BLaER1 (cell line): ENCODE results near the gene ZDHHC13.

Experiments
- H3K27ac ChIP-seq: shearing (Covaris generic); formaldehyde crosslinking; 2 replicates; pipeline ENCODE4 v1.8.1; 2022
- H3K27me3 ChIP-seq: shearing (Covaris generic); formaldehyde crosslinking; 2 replicates; pipeline ENCODE4 v1.8.1; 2022
- H3K36me3 ChIP-seq: shearing (Covaris generic); formaldehyde crosslinking; 2 replicates; pipeline ENCODE4 v1.8.1; 2022
- H3K4me1 ChIP-seq: shearing (Covaris generic); formaldehyde crosslinking; 2 replicates; pipeline ENCODE4 v1.8.1; 2022
- H3K4me2 ChIP-seq: shearing (Covaris generic); formaldehyde crosslinking; 2 replicates; pipeline ENCODE4 v1.8.1; 2022
- H3K4me3 ChIP-seq: shearing (Covaris generic); formaldehyde crosslinking; 2 replicates; pipeline ENCODE4 v1.8.1; 2022
- H3K9ac ChIP-seq: shearing (Covaris generic); formaldehyde crosslinking; 2 replicates; pipeline ENCODE4 v1.8.1; 2022
- H3K9me3 ChIP-seq: shearing (Covaris generic); formaldehyde crosslinking; 2 replicates; pipeline ENCODE4 v1.8.1; 2022
- H4K20me1 ChIP-seq: shearing (Covaris generic); formaldehyde crosslinking; 2 replicates; pipeline ENCODE4 v1.8.1; 2022
- Cebpa-rat ChIP-seq: shearing (Covaris generic); IDR thresholded peaks from 2 replicates; pipeline ENCODE4 v1.8.1; 2022

The ZDHHC13 gene

DNA sequence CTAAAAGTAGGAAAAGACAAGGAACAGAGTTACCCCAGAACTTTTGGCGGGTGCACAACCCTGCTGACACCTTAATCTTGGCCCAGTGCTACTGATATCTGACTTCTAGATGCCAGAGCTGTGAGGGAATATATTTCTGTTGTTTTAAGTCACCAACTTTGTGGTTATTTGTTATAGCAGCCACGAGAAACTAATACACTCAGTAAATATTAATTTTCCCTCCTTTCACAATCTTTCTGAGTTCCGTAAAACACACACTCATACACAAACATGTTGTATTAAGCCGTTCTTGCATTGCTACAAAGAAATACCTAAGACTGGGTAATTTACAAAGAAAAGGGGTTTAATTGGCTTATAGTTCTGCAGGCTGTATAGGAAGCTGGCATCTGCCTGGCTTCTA is 16.1 kb upstream of the ZDHHC13 start:
- no peak overlapping the region for H3K4me3 ChIP-seq
- H3K9ac ChIP-seq = no peak overlapping the region
- H3K4me2 ChIP-seq = no peak overlapping the region
- H3K9me3 ChIP-seq = no peaks in the 10 kb centered on the region
- no peak for TF ChIP-seq Cebpa-rat
- H4K20me1 ChIP-seq = no peaks in the 10 kb centered on the region
- H3K36me3 ChIP-seq = no peaks in the 10 kb centered on the region
- no peaks in the 10 kb centered on the region for H3K4me1 ChIP-seq
- H3K27ac ChIP-seq = no peak overlapping the region
- H3K27me3 ChIP-seq = no peaks in the 10 kb centered on the region

DNA sequence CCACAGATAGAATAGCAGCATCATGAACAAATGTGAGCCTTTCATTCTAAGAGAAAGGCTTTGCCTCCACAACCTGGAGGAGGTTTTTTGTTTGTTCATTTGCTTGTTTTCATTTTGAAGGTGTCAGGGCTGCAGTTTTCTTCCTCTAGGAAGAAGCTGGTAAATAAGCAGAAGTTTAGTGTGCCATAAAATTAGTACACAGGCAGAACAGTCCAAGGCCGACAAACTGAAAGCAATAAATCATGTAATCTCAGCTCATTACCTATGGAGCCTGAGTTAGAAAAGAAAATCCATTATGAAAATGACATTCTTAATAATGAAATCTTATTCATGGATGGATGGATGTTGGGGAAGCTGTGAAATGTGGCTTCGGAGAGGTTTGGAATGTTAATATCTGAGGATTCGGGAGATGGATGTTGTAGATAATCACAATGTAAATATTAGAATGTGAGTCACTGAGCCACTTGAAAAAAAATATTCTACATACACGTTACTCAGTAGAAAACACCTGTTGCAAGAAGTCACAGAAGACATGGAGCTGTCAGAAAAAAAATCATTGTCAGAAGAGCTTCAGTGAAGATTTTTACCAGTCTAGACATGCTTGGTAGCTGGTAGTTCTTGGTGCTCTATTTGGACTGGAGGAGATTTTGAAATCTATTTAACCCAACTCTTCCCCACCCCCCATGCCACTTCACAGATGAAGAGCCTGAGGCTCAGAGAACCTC is 15.0 kb upstream of the ZDHHC13 start:
- Histone ChIP-seq H4K20me1 (no peaks in the 10 kb centered on the region), H3K4me3 (no peak overlapping the region), H3K9me3 (no peaks in the 10 kb centered on the region), H3K4me2 (no peak overlapping the region), H3K9ac (no peak overlapping the region), H3K27ac (no peak overlapping the region), H3K36me3 (no peaks in the 10 kb centered on the region), H3K4me1 (no peaks in the 10 kb centered on the region), H3K27me3 (no peaks in the 10 kb centered on the region)
- TF ChIP-seq Cebpa-rat = no peak

DNA sequence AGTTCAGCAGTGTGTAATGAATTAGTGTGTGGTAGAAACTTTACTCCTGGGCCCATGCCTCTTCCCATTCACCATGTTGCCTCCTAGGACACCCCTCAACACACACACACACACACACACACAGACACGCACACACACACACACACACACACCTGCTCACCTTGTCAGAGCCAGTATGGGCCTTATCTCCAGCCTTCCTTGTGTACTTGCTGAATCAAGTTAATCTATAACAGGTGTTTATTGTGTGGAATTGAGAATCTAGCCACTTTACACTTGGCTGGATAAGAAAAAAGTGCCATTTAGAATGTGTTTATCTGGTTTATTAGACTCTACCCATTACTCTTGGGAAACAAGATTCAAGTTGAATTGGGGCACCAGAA is 14.5 kb upstream of the ZDHHC13 start:
- no peaks in the 10 kb centered on the region for H3K4me1 ChIP-seq
- no peak overlapping the region for H3K4me3 ChIP-seq
- no peak overlapping the region for H3K27ac ChIP-seq
- no peak overlapping the region for H3K4me2 ChIP-seq
- H4K20me1 ChIP-seq = no peaks in the 10 kb centered on the region
- no peaks in the 10 kb centered on the region for H3K27me3 ChIP-seq
- no peaks in the 10 kb centered on the region for H3K36me3 ChIP-seq
- H3K9me3 ChIP-seq = no peaks in the 10 kb centered on the region
- TF ChIP-seq Cebpa-rat = no peak
- no peak overlapping the region for H3K9ac ChIP-seq

DNA sequence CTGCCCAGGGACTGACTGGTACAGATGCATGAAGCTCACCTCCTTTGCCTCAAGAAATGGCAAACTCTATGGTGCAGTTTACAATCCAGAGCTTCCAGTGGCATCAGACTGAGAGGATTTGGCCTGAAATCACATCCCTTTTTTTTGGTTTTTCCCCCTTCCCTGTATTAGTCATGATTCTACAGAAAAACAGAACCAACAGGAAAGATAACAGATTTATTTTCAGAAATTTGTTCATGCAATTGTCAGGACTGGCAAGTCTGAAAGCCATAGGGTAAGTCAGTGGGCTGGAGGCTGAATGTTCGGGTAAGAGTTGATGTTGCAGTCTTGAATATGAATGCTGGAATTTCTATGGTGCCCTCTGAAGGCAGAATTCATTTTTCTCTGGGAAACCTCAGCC is 12.0 kb upstream of the ZDHHC13 start:
- peaks cover 7% of the 10 kb centered on the region; the same call in 1 of the 2 replicates for H3K4me1 ChIP-seq
- H4K20me1 ChIP-seq = no peaks in the 10 kb centered on the region
- H3K4me2 ChIP-seq = no peak overlapping the region
- no peak overlapping the region for H3K27ac ChIP-seq
- TF ChIP-seq Cebpa-rat = no peak
- H3K9ac ChIP-seq = no peak overlapping the region
- H3K27me3 ChIP-seq = no peaks in the 10 kb centered on the region
- no peak overlapping the region for H3K4me3 ChIP-seq
- no peaks in the 10 kb centered on the region for H3K9me3 ChIP-seq
- H3K36me3 ChIP-seq = no peaks in the 10 kb centered on the region

DNA sequence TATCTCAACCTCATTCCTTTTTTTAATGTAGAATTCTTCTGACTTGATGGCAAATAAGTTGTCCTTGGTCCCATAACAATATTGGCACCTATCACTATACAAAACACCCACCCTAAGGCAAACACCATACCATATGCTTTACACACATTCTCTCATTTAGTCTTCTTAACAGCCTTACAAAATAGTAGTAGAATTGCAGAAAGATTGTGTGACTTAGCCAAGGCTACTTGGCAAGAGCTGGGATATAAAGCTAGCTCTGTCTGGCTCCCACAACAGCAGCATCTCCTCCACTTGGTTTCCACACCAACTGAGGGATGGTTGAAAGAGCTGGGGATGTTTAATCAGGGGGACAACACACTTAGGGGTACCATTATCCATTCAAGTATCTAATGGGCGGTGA is 9.8 kb upstream of the ZDHHC13 start:
- TF ChIP-seq Cebpa-rat = no peak
- Histone ChIP-seq H3K4me3 (no peak overlapping the region), H3K9ac (no peak overlapping the region), H3K27me3 (no peaks in the 10 kb centered on the region), H3K36me3 (no peaks in the 10 kb centered on the region), H3K4me2 (no peak overlapping the region), H4K20me1 (no peaks in the 10 kb centered on the region), H3K27ac (no peak overlapping the region), H3K4me1 (peaks cover 7% of the 10 kb centered on the region; the same call in 1 of the 2 replicates), H3K9me3 (no peaks in the 10 kb centered on the region)

DNA sequence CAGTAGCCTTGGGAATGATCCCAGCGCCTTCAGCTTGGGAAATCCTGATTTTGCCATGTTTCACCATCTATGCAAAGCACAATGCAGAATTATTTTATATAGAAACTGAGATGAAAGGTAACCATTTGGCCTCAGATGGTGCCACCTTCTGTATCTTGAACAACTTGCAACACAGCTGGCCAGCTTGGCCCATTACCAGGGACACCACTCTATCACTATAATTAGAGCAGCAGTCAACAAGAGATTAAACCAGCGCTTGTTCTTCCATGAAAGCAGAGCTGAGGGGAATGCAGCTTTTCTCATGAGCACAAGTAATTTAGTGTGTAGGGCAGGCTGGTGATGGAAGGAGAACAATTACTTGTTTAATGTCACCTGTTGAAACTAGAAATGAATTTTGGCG is 6.7 kb upstream of the ZDHHC13 start:
- Histone ChIP-seq H4K20me1 (no peaks in the 10 kb centered on the region), H3K9me3 (no peaks in the 10 kb centered on the region), H3K4me1 (peaks cover 7% of the 10 kb centered on the region; the same call in 1 of the 2 replicates), H3K4me2 (no peak overlapping the region), H3K27me3 (no peaks in the 10 kb centered on the region), H3K4me3 (no peak overlapping the region), H3K9ac (no peak overlapping the region), H3K36me3 (no peaks in the 10 kb centered on the region), H3K27ac (no peak overlapping the region)
- TF ChIP-seq Cebpa-rat = no peak

DNA sequence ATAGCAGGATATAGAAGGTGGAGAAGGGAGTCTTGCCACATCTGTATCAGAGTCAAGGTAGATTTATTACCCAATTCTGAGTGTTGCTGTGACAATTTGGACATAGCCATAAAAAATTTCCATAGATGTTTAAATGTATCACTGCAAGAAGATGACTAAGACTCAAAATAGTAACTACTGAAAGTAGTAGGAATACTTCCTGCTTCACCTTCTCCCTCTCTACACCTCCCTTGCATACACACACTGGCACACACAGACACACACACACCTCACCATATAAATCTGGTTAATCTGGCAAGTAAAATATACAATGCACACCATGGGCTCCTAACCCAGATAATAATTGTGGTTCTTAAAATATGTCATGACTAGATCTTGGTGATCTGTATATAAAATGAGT is 5.2 kb upstream of the ZDHHC13 start:
- Histone ChIP-seq H3K9ac (no peak overlapping the region), H3K36me3 (no peaks in the 10 kb centered on the region), H3K4me2 (no peak overlapping the region), H3K27ac (no peak overlapping the region), H3K4me1 (peaks cover 11% of the 10 kb centered on the region; the same call in 1 of the 2 replicates), H3K9me3 (no peaks in the 10 kb centered on the region), H3K27me3 (no peaks in the 10 kb centered on the region), H3K4me3 (no peak overlapping the region), H4K20me1 (no peaks in the 10 kb centered on the region)
- TF ChIP-seq Cebpa-rat = no peak

DNA sequence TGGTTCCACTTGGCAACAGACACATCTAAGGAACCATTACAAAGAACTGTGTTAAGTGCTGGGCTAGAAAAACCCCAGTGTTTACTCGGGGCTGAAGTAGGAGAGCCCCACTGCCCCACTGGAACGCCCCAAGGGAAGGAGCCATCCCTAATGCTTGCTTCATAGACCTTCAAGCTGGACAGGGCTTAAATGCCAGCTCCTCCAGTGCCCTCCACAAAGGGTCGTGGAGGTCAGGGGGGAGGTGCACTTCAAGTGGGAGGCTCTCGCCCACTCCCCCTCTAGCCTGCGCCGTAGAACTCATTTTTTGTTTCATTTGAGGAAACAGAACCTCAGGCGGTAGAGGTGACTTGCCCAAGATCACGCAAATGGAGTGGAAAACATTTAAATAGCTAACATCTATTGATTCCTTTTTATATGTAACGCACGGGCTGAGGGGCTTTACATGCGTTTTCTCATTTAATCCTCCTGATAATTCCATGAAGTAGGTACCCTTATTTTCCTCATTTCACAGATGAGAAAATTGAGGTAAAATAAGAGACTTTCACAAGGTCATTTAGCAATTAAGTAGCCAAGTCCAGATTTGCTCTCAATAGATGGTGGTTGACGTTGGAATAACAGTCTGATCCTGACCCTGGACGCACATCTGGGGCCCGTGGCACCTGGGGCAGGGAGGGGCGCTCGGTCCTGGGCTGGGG is 545 bp upstream of the ZDHHC13 start:
- Histone ChIP-seq H3K4me2 (peak overlapping the region; percentile 96), H3K27me3 (no peaks in the 10 kb centered on the region), H4K20me1 (peaks cover 15% of the 10 kb centered on the region), H3K9me3 (no peaks in the 10 kb centered on the region), H3K9ac (no peak overlapping the region), H3K36me3 (peaks cover 23% of the 10 kb centered on the region), H3K27ac (no peak overlapping the region), H3K4me1 (peaks cover 29% of the 10 kb centered on the region), H3K4me3 (peak overlapping the region; percentile 93)
- TF ChIP-seq Cebpa-rat = no peak

DNA sequence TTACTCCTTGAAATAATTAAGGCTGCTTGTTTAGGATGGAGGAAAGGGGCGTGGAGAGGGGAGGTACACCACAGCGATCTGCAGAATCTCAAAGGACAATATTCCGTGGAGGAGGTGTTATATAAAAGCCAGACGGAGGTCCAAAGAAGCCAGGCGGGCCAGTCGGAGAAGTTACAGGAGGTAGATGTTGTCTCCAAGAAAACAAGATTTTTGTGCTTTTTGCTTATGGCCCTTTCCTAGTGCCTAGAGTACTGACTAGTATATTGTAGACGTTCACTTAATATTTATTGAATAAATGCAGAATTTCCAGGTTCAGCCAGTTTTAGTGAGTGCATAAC is 761 bp downstream of the ZDHHC13 start:
- H3K9ac ChIP-seq = peak overlapping the region; percentile 84
- peak overlapping the region; percentile 84 for H3K27ac ChIP-seq
- TF ChIP-seq Cebpa-rat = no peak

DNA sequence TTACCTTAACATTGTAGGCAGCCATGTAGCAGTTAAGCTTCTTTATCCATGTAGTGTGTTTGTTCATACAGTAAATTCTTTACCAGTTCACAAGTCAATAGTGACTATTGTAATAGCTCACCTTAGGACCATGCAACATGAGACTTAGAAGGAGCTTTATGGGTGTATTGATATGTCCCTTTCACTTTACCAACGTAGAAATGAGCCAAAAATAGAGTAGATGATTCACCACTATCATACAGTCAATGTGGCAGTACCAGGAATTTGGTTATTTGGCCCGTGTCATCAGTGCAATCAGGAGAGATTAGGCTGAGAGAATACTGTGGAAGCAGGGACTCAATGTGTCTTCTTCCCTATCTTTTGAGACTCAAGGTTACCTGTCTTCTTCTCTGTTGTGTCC is 4.7 kb downstream of the ZDHHC13 start:
- Histone ChIP-seq H3K27me3 (no peaks in the 10 kb centered on the region), H3K4me1 (peaks cover 25% of the 10 kb centered on the region), H3K4me2 (no peak overlapping the region), H3K9ac (no peak overlapping the region), H3K4me3 (no peak overlapping the region), H3K36me3 (peaks cover 49% of the 10 kb centered on the region), H4K20me1 (peaks cover 32% of the 10 kb centered on the region), H3K9me3 (peaks cover 13% of the 10 kb centered on the region), H3K27ac (no peak overlapping the region)
- no peak for TF ChIP-seq Cebpa-rat

More for the DNA sequence above, 761 bp downstream of the ZDHHC13 start:
- Histone ChIP-seq H3K4me3 (peak overlapping the region; percentile 93), H3K36me3 (peaks cover 30% of the 10 kb centered on the region), H3K4me1 (peaks cover 29% of the 10 kb centered on the region), H3K4me2 (peak overlapping the region; percentile 96), H4K20me1 (peaks cover 21% of the 10 kb centered on the region), H3K27me3 (no peaks in the 10 kb centered on the region), H3K9me3 (no peaks in the 10 kb centered on the region)
